ENCODE data around the gene AVPR2.

DNA sequence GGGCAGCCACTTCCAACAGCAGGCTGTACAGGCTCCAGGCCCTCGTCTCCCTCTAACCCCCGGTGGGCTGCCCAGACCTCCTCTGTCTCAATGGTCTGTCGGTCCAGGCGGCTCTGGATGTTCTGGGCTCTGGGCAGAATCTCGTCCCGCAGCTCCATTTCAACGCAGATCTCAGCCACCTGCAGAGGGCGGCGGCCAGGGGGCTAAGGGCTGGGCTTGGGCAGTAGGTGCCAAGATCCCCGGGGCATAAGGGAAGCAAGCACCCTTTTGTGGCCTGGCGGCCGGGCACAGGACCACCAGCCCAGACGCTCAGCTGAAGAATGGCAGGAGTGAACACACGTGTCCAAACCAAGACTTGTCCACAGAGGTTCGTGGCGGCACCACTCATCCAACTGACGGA lies 9.2 kb downstream of the AVPR2 start:
- TF ChIP-seq, protein P1, sequence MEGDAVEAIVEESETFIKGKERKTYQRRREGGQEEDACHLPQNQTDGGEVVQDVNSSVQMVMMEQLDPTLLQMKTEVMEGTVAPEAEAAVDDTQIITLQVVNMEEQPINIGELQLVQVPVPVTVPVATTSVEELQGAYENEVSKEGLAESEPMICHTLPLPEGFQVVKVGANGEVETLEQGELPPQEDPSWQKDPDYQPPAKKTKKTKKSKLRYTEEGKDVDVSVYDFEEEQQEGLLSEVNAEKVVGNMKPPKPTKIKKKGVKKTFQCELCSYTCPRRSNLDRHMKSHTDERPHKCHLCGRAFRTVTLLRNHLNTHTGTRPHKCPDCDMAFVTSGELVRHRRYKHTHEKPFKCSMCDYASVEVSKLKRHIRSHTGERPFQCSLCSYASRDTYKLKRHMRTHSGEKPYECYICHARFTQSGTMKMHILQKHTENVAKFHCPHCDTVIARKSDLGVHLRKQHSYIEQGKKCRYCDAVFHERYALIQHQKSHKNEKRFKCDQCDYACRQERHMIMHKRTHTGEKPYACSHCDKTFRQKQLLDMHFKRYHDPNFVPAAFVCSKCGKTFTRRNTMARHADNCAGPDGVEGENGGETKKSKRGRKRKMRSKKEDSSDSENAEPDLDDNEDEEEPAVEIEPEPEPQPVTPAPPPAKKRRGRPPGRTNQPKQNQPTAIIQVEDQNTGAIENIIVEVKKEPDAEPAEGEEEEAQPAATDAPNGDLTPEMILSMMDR (IDR thresholded peaks at IDR 0.05) = no peak
- no peak for TF ChIP-seq ZFX (IDR thresholded peaks at IDR 0.05; ENCODE audit: borderline replicate concordance)

Measured in 22Rv1 (cell line).